Caco-2 (cell line): ENCODE data around the gene ITPR3. TPM values are rescaled to one million over a fixed set of nuclear protein-coding genes. Genes with fewer than 3 reads are reported as not detected.

ENCODE experiments used
- BruUV-seq: library from RNA; stranded (reverse); fragments of 400-500 nt; replicated peaks from 2 replicates; lab custom pipeline; 2021; lab: Mats Ljungman, UMichigan
- CTCF ChIA-PET: fragments of 300-600 bp; sonication (Branson Sonifier 250); formaldehyde crosslinking; loops from one replicate; lab custom pipeline; 2022; ENCODE audit warnings: antibody characterized with exemption; lab: Charles Lee
- POLR2A ChIA-PET: fragments of 300-600 bp; sonication (Branson Sonifier 250); formaldehyde crosslinking; loops from one replicate; lab custom pipeline; 2022; ENCODE audit warnings: antibody characterized with exemption; lab: Charles Lee
- DNase-seq, 2 experiments: peaks; one replicate each; pipeline versions ENCODE4 v3.0.0 to v3.0.0-alpha.2; 2020 to 2022
- H3K27me3 ChIP-seq: replicated peaks from 2 replicates; pipeline ENCODE4 v1.6.0; 2011; ENCODE audit warnings: low read length; ENCODE audit not compliant: control insufficient read depth, insufficient read depth
- H3K36me3 ChIP-seq: 2 replicates; pipeline ENCODE4 v1.5.1; 2011; ENCODE audit warnings: low read length; ENCODE audit not compliant: control insufficient read depth, insufficient read depth
- H3K4me1 ChIP-seq: fragments of 250-450 bp; sonication (Bioruptor Pico); 2 replicates; pipeline ENCODE4 v1.5.1; 2020; ENCODE audit warnings: mild to moderate bottlenecking
- H3K4me3 ChIP-seq: 2 replicates; pipeline ENCODE4 v1.5.1; 2011; ENCODE audit warnings: low read depth, mild to moderate bottlenecking, control low read depth, low read length
- H3K9me3 ChIP-seq: fragments of 250-450 bp; sonication (Bioruptor Pico); 2 replicates; pipeline ENCODE4 v1.5.1; 2020; ENCODE audit warnings: mild to moderate bottlenecking, moderate library complexity
- H3K27ac Mint-ChIP-seq: one replicate; pipeline ENCODE4 v1.8.0; 2022; ENCODE audit warnings: mixed read lengths; ENCODE audit not compliant: unreplicated experiment
- H3K27me3 Mint-ChIP-seq: one replicate; pipeline ENCODE4 v1.8.0; 2022; ENCODE audit warnings: mixed read lengths; ENCODE audit not compliant: insufficient read depth, unreplicated experiment
- H3K36me3 Mint-ChIP-seq: one replicate; pipeline ENCODE4 v1.8.0; 2022; ENCODE audit warnings: mild to moderate bottlenecking, mixed read lengths; ENCODE audit not compliant: insufficient read depth, unreplicated experiment
- H3K4me1 Mint-ChIP-seq: one replicate; pipeline ENCODE4 v1.8.0; 2022; ENCODE audit warnings: low read depth, mixed read lengths; ENCODE audit not compliant: unreplicated experiment
- H3K4me3 Mint-ChIP-seq: one replicate; pipeline ENCODE4 v1.8.0; 2022; ENCODE audit warnings: mild to moderate bottlenecking, moderate library complexity, mixed read lengths; ENCODE audit not compliant: unreplicated experiment
- H3K9me3 Mint-ChIP-seq: one replicate; pipeline ENCODE4 v1.8.0; 2022; ENCODE audit warnings: mixed read lengths; ENCODE audit not compliant: unreplicated experiment
- CTCF ChIP-seq, 2 experiments: fragments of 200-600 bp in 1 of 2; IDR thresholded peaks; 1 replicate in 1 of 2; 2 replicates in 1 of 2; pipeline versions ENCODE4 v1.5.1 to v1.8.0; 2011 to 2022; ENCODE audit warnings: antibody characterized with exemption in 1 of 2, control low read depth in 1 of 2, inconsistent platforms in 1 of 2, low read depth in 1 of 2, low read length in 1 of 2, mild to moderate bottlenecking in 1 of 2, moderate library complexity in 1 of 2; ENCODE audit not compliant: insufficient read depth in 1 of 2, severe bottlenecking in 1 of 2, unreplicated experiment in 1 of 2
- intact Hi-C: fragments of 100-400 bp; cut with micrococcal nuclease; formaldehyde crosslinking; loops from one replicate; pipeline ENCODE4 v1.10.0; 2022; ENCODE audit not compliant: unreplicated experiment
- total RNA-seq: library from RNA; stranded (reverse); gene quantifications from 2 replicates; pipeline ENCODE4 v1.2.3, GENCODE V29; 2022

ITPR3 gene
- total RNA-seq, 1 experiment from 2014 or later, result 42.1 TPM

GRCh38 chr6:33683051-33683571, 62.0 kb downstream of the ITPR3 start:
- Mint-ChIP-seq H3K9me3 (no peaks in the 10 kb centered on the region), H3K36me3 (peaks cover 24% of the 10 kb centered on the region), H3K27ac (no peak overlapping the region), H3K4me3 (no peak overlapping the region), H3K4me1 (no peaks in the 10 kb centered on the region), H3K27me3 (no peaks in the 10 kb centered on the region)
- POLR2A ChIA-PET, result no interaction called here
- CTCF ChIA-PET, result no interaction called here
- Histone ChIP-seq H3K9me3 (no peaks in the 10 kb centered on the region), H3K4me3 (no peak overlapping the region), H3K4me1 (no peaks in the 10 kb centered on the region), H3K36me3 (peaks cover 5% of the 10 kb centered on the region), H3K27me3 (no peaks in the 10 kb centered on the region)
- DNase-seq, result no peak
- intact Hi-C loops, result no loop called here
- BruUV-seq, result no TSS peak
- no peak for TF ChIP-seq CTCF (IDR thresholded peaks at IDR 0.05; ENCODE audit: insufficient read depth in 1 of 2, low read depth in 1 of 2, low read length in 1 of 2, severe bottlenecking in 1 of 2, unreplicated experiment in 1 of 2)

- intact Hi-C loops, result no loop called here
- DNase-seq, result no peak
- Histone ChIP-seq H3K36me3 (peaks cover 3% of the 10 kb centered on the region; the same call in 1 of the 2 replicates), H3K9me3 (no peaks in the 10 kb centered on the region), H3K4me1 (no peaks in the 10 kb centered on the region), H3K4me3 (no peak overlapping the region), H3K27me3 (no peaks in the 10 kb centered on the region)
- ChIA-PET CTCF (interaction anchor here (0.6 kb wide), 1 partner anchor 100 kb away, joined by 3 read pairs; no protein-coding TSS in a partner anchor), POLR2A (no interaction called here)
- peaks cover 29% of the 10 kb centered on the region for H3K36me3 Mint-ChIP-seq
- BruUV-seq, result no TSS peak
- no peaks in the 10 kb centered on the region for H3K27me3 Mint-ChIP-seq
- no peaks in the 10 kb centered on the region for H3K9me3 Mint-ChIP-seq
- H3K4me1 Mint-ChIP-seq, result no peaks in the 10 kb centered on the region
- no peak overlapping the region for H3K4me3 Mint-ChIP-seq
- TF ChIP-seq CTCF (IDR thresholded peaks at IDR 0.05; ENCODE audit: insufficient read depth in 1 of 2, low read depth in 1 of 2, low read length in 1 of 2, severe bottlenecking in 1 of 2, unreplicated experiment in 1 of 2), result no peak
- no peak overlapping the region for H3K27ac Mint-ChIP-seq
Measured at GRCh38 chr6:33683576-33684427, 62.7 kb downstream of the ITPR3 start.

- Mint-ChIP-seq H3K4me3 (no peak overlapping the region), H3K4me1 (no peaks in the 10 kb centered on the region), H3K36me3 (peaks cover 35% of the 10 kb centered on the region), H3K9me3 (no peaks in the 10 kb centered on the region), H3K27me3 (no peaks in the 10 kb centered on the region), H3K27ac (no peak overlapping the region)
- no TSS peak for BruUV-seq
- H3K36me3 ChIP-seq, result peaks cover 1% of the 10 kb centered on the region; the same call in 1 of the 2 replicates
- no peak overlapping the region for H3K4me3 ChIP-seq
- TF ChIP-seq CTCF (IDR thresholded peaks at IDR 0.05; ENCODE audit: insufficient read depth in 1 of 2, low read depth in 1 of 2, low read length in 1 of 2, severe bottlenecking in 1 of 2, unreplicated experiment in 1 of 2), result no peak
- DNase-seq, result no peak
- CTCF ChIA-PET, result interaction anchor here (0.5 kb wide), 1 partner anchor 18 kb away, joined by 3 read pairs; no protein-coding TSS in a partner anchor
- H3K9me3 ChIP-seq, result no peaks in the 10 kb centered on the region
- POLR2A ChIA-PET, result no interaction called here
- H3K27me3 ChIP-seq, result no peaks in the 10 kb centered on the region
- no peaks in the 10 kb centered on the region for H3K4me1 ChIP-seq
- intact Hi-C loops, result no loop called here
Measured at GRCh38 chr6:33684428-33684896, 63.3 kb downstream of the ITPR3 start.
